Stimulated activated CD8-positive, alpha-beta memory T cell treated with anti-CD3 and anti-CD28 coated beads, Interleukin-15, amount 100 ng/mL, for 24 hours (primary cell): ENCODE data around the gene UCP2.
"Not testable (repeated sequence)": the region's sequence is repeated elsewhere in the genome, so short reads cannot be mapped to it uniquely, and the experiment has no call there.

Experiments used
- DNase-seq: peaks from one replicate; pipeline ENCODE4 v3.0.0-alpha.2; 2020; ENCODE audit warnings: low read depth

Gene UCP2

DNA sequence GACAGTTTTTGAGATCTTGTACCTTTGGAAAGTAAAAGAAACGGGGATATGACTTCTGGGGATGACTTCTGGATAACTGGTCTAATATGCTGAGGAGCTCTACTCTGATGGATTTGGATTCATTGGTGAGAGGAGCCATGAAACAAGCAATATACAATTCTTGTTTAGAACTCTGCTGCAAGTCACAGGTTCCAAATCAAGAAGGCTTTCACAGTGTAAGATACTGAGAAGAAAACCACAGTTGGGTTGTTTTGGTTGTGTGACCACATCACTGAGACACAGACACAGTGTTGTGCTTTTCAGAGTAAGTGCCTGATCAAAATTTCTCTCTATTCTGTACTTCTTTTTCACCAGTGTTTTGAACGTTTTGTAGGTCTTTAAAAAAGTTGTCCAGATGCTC, 13.1 kb upstream of the UCP2 start:
- no peak for DNase-seq

DNA sequence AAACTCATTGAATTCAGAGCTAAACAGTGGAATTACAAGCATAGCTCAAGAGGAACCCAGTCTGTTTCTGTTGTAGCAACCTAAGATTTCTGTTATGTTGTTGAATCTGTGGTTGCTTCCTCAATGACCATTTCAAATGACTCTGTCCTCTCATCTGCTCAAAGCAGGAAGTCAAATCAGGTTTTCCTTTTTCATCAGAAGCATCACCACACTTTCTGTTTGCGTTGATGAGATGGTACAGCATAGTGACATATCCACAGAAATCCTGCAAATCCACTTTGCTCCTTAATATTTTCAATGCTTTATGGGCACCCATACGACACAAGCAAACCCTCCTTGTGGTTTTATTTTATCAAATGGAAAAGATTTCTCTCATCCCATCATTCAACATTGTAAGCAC, 12.6 kb upstream of the UCP2 start:
- DNase-seq: no peak

DNA sequence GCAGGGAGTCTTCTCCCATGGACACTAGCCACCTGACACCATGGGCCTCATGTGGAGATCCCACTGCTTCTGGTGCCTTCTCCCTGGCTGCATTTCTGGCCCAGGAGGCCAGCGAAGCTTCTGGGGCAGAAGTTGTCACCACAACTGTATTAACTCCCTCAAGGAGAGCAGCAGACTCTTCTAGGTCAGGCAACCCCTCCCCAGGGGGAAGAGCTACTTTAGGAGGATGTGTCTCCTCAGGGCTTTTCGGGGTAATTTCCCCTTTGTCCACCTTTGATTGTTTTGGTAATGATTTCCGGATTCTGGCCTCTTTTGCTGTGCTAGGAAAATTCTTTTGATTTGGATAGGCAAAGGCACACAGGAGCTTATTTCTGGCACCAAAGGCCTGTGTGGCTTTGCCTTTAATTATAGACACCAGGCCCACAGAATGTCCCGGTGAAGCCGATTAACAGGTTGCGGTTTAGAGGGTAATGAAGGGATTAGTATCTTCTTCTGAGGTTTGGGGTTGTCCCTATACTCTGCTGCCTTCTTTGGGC, 8.9 kb upstream of the UCP2 start:
- no peak for DNase-seq

DNA sequence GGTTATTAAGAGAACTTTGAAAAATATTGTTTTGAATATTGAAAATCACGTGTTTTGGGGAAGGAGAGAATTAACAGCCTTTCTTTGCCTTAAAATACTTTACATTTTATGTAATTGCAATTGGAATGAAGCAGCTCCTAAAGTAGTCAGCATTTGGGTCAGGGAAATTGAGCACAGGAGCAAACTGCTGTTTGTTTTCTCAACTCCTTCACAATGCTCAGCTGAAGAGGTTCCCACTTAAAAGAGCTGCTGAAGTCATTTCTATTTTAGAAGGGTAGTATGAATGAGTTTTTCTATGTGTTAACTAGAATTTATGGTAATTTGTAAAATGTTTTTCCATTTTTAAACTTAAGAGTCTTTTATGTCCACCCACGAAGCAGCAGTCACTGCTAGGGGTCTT, 8.1 kb upstream of the UCP2 start:
- no peak for DNase-seq

DNA sequence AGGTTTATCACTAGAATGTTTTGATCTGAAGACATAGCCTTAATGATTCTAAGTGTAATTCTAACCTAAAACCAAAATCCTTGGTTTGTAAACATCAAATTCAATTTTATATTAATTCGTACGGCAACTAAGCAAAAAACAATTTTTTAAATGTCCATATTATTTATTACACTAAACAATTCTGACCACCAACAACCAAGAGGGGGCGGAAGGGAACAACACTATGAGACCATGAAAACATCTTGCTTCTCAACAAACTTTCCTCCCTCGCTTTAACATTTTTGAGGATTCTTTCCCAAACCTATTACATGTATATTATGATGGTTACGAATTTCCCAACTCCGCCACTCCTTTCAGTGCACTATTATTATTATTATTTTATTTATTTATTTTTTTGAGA, 6.5 kb upstream of the UCP2 start:
- DNase-seq: no peak

DNA sequence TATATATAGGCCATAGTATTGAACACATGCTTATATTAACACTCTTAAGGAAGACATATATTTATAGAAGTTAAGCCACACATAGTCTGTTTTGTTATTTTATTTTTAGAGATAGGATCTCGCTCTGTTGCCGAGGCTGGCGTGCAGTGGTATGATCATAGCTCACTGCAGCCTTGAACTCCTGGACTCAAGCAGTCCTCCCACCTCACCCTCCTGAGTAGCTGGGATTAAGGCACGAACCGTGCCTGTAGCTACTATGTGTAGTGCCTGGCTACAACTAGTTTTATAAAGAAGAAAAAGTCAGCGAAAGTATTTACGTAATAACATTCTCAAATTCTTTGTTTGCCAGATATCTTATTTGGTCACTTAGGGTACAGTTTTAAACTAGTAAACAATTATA, 5.6 kb upstream of the UCP2 start:
- DNase-seq: no peak

DNA sequence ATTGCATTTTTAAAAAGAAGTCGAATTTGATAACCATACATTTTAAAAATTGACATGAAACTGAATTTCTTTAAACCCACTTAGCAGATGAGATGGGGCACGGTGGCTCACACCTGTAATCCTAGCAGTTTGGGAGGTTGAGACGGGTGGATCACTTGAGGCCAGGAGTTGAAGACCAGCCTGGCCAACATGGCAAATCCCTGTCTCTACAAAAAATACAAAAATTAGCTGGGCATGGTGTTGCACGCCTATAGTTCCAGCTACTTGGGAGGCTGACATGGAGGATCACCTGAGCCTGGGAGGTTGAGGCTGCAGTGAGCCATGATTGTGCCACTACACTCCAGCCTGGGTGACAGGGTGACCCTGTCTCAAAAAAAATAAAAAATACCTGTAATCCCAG, 3.0 kb upstream of the UCP2 start:
- not testable (repeated sequence) for DNase-seq

DNA sequence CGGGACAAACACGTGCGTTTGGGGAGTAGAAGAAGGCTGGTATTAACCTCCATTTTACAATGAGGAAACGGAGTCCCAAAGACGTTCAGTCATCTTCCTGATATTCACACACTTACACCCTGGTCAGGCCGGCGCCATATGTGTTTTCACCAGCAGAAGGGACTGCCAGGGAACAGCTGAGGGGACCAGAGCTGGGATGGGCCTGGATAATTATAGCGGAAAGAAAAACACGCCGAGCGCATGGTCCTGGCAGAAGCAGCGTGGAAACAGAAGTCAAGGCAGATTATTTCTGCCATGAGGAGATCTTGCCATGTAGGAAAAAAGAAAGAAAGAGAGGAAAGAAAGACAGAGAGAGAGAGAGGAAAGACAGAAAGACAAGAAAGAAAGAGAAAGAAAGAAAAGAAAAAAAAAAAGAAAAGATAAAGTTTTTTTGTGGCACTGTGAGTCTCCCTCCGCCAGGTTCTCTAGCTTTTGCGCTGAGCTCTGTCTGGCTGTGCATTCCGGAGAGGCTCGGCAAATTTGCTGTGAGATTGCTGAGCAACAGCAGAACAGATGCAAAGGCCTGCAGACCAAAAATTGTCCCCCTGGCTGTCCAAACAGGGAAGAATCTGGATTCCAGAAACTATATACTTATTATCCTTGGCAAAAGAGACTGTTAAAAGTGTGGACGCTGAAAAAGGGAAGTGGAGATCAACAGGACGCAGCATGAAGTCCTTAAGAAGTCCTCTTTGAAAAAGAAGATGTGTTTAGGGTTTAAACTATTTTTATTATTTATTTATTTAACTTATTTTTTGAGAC, 1.3 kb upstream of the UCP2 start:
- no peak for DNase-seq

DNA sequence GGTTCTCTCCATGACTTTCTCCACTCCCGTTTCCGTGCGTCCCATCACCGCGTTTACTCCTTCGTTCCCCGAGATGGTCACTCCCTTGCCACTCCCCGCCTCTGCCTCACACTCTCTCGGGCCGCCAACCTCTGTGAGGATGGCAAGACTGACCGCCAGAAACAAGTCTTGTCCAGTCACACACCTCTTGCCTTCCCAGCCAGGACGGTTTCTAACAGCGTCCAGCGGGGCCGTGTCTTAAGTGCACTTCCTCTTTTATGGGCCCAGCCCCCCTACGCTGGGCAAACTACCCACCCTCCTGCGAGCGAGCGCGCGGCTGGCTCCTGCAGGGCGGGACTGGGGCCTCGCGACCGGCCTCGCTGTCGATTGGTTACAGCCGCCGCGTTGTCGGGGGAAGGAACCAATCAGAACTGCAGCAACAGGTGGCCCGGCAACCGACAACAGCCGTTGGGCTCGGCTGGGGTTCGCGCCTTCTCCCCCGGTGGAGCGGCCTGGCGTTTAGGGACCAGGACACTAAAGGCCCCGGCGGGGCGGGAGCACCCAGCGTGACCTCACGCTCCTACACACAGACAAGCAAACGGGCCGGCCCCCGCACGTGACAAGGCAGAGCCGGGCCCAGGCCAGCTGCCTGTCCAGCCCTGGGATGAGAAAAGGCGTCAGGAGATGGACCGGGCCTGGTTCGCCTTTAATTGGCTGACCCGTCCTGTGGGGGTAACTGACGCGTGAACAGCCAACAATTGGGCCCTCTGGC, 522 bp upstream of the UCP2 start:
- DNase-seq: peak; percentile 79

DNA sequence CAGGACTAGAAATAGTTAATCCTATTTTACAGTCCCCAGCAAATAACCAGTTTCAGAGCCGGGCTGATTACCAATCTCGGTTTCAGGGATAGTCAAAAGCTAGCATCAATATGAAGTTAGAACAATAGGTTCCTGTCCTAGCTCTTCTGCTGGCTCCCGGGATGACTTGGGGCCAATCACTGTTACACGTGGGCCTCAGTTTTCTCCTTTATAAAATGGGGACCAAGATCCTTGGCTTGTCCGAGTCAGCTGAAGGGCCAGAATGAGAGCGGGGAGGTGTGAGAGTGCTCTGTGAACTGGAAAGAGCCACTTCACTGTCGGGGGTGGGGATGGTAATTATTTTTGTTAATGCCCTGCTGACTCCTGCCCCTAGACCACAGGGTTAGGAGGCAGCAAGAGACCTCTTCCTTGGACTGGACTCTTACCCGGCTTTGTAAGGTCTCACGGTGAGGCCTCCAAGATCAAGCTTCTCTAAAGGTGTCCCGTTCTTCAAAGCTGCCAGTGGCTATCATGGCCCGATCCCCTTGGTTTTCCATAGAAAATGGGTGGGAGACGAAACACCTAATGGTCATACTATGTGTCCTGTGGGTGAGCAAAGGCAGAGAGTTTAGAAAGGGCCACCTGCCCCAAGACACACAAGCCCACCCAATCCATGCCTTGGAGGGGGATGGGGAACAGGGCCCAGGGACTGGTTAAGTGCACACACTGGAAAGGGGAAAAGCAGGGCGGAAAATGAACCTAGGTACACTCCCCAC, 1.4 kb downstream of the UCP2 start:
- no peak for DNase-seq

DNA sequence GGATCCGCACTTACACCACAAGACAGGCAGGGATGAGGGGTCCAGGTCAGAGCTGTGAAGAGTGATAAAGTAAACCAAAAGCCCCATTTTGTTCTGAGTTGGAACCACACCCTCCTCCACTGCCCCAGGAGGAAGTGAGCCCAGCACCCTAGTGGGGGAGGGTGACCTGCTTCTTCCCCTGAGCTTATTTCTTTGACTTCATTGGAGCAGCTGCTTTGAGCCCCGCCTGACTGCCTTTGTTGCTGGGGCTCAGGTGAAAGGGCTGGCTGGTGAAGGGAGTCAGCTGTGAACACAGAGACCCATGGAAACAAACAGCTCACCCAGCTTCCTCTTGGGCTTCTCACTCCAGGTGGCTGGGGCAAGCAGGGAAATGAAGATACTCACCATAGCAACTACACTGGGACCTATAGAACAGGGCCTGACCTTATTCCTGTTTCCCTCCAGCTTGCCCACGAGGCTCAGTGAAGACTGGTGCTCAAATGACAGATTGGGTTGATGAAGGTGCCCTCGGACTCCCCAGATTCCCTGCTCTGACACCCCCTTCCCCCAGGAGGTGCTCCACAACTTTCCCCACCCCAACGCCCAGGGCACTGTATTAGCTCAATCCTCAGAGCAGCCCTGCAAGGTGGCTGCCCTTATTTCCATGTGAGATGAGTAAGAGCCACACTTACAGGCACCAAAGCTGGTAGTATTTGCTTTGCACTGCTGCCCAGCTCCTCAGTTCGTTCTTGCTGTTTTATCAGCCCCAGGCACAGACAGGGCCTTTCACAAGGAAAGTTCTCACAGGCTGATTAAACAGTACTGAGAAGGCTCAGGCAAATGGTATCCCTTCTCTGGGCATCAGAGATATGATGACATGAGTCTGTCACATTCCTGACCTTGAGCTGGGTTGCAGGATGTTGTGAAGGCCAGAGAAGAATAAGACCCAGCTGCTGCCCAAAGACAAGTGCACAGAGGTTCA, 2.4 kb downstream of the UCP2 start:
- DNase-seq: no peak

DNA sequence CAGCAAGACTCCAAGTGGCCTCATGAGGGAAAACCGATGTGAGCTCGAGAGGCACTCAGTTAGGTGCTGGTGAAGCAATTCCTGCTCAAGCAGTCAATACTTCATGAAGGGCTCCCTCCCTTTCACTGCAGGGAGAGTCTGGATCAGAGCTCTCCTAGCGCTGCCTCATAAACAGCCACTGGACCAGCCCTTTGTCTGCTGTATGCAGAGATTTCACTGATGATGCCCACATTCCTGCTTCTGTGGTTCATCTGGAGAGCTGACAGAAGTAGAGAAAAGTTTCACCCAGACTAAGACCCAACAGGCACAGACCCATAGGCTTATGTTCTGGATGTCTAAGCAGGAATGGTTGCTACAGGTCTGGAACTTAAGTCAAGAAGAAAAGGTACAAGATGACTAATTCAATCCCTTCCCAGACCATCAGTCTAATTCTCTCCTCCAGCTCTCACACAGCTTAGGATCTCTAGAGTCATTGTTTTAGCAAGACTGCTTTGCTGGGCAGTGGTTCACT, 4.0 kb downstream of the UCP2 start:
- no peak for DNase-seq

DNA sequence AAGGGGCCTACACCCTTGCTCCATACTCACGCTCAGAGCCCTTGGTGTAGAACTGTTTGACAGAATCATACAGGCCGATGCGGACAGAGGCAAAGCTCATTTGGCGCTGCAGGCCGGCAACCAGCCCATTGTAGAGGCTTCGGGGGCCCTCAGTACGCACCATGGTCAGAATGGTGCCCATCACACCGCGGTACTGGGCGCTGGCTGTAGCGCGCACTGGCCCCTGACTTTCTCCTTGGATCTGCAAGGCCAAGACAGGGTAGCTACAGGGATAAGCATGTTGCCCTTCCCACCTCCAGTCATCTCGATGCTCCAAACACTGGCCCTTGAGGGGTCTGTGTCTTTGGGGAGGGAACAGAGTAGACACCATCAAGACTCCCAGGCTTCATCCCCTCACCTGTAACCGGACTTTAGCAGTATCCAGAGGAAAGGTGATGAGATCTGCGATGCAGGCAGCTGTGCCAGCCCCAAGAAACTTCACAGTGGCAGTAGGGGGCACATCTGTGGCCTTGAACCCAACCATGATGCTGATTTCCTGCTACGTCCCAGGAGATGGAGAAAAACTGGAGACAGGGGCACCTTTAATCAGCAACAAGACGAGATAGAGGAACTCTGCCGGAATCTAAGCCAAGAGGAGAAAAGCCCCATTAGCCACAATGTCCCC, 4.7 kb downstream of the UCP2 start:
- no peak for DNase-seq

DNA sequence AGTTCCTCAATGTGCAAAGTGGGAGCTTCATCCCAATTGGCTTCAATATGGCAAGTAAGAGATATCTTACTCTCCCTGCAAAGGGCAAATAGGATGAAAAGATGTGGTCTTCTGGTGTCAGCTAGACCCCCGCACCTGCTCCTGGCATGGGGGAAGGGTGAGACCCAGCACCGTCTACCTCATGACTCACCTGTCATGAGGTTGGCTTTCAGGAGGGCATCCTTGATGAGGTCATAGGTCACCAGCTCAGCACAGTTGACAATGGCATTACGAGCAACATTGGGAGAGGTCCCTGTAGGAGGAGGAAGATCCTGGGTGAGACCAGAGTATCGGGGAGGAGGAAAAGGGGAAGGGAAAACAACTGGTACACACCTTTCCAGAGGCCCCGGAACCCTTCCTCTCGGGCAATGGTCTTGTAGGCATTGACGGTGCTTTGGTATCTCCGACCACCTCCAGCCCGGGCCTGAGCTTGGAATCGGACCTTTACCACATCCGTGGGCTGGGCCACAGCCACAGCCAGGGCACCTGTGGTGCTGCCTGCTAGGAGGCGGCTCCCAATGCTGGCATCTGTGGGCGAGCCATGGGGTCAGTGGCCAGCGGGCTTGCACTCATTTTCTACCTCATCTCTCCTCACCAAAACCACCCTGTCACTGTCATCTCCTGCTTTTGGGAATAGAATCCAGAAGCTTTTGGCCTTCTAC, 6.0 kb downstream of the UCP2 start:
- DNase-seq: no peak

DNA sequence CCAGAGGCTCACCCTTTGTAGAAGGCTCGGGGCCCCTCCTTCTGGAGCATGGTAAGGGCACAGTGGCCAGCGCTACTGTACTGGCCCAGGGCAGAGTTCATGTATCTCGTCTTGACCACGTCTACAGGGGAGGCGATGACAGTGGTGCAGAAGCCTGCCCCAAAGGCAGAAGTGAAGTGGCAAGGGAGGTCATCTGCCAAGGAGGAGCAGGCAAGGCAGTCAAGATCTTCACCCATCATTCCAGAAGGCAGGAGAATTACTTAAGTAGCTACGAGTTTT, 7.2 kb downstream of the UCP2 start:
- DNase-seq: no peak

DNA sequence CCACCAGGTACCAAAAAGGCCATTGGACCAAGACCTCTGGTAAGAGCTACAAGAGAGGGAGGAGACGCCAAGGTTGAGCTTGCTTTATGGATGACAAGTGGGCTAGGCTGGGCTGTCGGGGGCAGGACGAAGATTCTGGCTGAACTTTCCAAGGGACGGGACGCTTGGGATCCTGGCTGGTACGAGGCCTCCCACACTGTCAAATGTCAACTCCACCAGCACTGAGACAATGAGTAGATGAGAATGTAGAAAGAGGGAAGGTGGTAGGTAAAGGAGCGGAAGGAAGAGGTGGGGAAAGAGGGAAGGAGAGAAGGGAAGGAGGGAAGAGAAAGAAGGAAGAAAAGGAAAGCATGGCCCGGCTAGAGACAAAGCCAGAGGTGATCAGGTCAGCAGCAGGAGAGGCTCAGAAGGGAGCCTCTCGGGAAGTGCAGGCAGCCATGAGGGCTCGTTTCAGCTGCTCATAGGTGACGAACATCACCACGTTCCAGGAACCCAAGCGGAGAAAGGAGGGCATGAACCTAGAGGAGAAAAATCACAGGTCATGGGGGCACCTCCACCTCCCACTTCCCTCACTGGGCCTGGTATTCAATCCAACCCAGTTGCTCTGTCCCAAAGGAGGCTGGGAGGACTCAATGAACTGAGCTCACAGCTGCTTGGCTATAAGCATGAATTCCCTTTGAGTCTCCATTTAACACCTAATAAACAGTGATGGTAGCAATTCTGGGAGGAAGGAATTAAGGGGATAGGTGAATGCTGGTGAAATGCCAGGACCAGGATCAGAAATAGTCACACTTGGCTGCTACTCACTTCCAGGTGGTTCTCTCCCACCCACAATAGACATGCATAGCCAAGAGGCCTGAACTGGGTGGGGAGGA, 7.8 kb downstream of the UCP2 start:
- DNase-seq: no peak

DNA sequence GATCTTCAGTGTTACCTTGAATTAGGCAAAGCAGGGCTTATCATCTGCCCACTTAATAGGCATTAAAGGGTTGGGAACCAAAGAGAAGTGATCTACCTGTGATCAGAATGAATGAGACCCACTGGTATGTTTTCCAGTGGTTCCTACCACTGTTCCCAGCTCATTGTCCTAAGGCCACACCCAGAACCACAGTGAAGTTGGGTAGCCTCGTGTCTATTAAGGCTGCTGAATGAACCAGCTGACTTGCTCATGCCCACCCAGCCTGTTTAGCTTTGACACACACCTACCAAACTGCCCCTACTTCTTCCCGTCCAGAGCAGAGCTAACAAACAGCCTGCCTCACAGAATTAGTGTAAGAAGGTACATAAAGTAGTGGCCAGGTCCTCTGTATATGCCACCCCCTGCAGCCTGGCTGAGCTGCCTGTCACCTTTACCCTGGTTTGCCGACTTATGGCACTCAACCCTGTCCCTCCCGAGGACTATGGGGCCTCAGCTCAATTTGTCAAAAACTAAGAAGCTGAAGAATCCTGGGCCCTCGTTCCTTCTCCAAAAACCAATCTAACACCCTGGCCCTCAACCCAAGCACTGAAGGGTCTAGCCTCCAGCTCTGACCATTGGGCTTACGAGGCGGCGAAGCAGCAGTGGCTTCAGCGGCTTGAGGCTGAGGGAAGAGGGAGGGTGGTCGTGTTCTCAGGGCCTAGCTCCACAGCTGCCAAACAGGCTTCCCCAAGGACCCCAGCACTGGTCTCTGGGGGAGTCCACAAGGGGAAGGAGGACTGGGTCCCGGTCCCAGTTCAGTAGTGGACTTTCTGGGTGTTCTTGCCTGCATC, 9.8 kb downstream of the UCP2 start:
- no peak for DNase-seq

DNA sequence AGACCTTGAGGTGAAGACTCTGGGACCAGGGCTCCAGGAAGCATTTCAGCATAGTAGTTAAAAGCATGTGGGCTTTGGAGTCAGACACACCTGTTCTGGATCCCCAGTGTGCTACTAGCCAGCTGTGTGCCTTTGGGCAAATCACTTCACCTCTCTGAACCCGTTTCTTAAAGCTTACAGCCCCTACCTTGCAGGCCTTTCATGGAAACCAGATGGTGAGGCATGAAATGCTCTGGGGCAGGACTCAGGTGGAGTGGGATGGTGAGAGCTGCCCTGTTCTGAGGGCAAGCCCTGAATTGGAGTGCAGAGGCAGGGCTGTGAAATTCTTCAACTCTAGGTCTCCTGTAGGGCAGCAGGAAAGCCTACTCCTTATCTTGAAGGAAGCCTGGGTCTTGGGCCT, 10.5 kb downstream of the UCP2 start:
- no peak for DNase-seq
